Gastroesophageal sphincter (tissue), 4 donors: ENCODE measurements around the gene LGALS3BP. TPM values are rescaled to one million over a fixed set of nuclear protein-coding genes. Genes with fewer than 3 reads are reported as not detected.

ENCODE experiments used
- ATAC-seq: fragments of 150-250 bp; one replicate; pipeline ENCODE4 v1.9.1; 2016; ENCODE audit warnings: mild to moderate bottlenecking, moderate library complexity
- H3K27ac ChIP-seq, 4 donors: fragments of 200-600 bp; sonication (generic) in 3 of 4; 1 replicate in 3 of 4; 2 replicates in 1 of 4; pipeline ENCODE4 v1.5.1; 2016 to 2019
- H3K27me3 ChIP-seq: fragments of 200-600 bp; sonication (generic); one replicate; pipeline ENCODE4 v1.5.1; 2019
- H3K36me3 ChIP-seq, 2 donors: fragments of 200-600 bp; sonication (generic); one replicate each; pipeline ENCODE4 v1.5.1; 2019; ENCODE audit warnings: control low read depth in 1 of 2
- H3K4me1 ChIP-seq, 3 donors: fragments of 200-600 bp; sonication (generic); 1 replicate in 2 of 3; 2 replicates in 1 of 3; pipeline ENCODE4 v1.5.1; 2016 to 2019; ENCODE audit warnings: control low read depth in 2 of 3
- H3K4me3 ChIP-seq, 2 donors: fragments of 200-600 bp; sonication (generic); one replicate each; pipeline ENCODE4 v1.5.1; 2019; ENCODE audit warnings: mild to moderate bottlenecking in 1 of 2, moderate library complexity in 1 of 2
- H3K9me3 ChIP-seq, 3 donors: fragments of 200-600 bp; sonication (generic); one replicate each; pipeline ENCODE4 v1.5.1; 2017 to 2019; ENCODE audit warnings: control low read depth in 2 of 3
- EP300 ChIP-seq: sonication (generic); formaldehyde crosslinking; IDR thresholded peaks from one replicate; pipeline ENCODE4 v1.6.1; 2017; ENCODE audit warnings: antibody characterized with exemption, mild to moderate bottlenecking
- POLR2A ChIP-seq, 2 donors: fragments of 450-650 bp; IDR thresholded peaks; one replicate each; pipeline ENCODE4 v1.6.1; 2017; ENCODE audit warnings: antibody characterized with exemption in 2 of 2, mild to moderate bottlenecking in 2 of 2, moderate library complexity in 1 of 2
- POLR2AphosphoS5 ChIP-seq: sonication (generic); formaldehyde crosslinking; IDR thresholded peaks from one replicate; pipeline ENCODE4 v1.6.1; 2017; ENCODE audit warnings: antibody characterized with exemption
- WGBS, 2 donors: methylation state at CpG; one replicate each; pipeline ENCODE4 v1.1.5; 2018; ENCODE audit warnings: low coverage in 1 of 2; 5-methylcytosine and 5-hydroxymethylcytosine counted together
- total RNA-seq, 4 donors: library from RNA; depleted of rRNA; stranded (reverse); fragments of >200 nt; gene quantifications; one replicate each; pipeline ENCODE4 v1.1.0, GENCODE V29; 2016
- TF ChIP-seq, protein P1 (sequence below), 4 experiments: fragments of 200-600 bp in 2 of 4; fragments of 450-650 bp in 2 of 4; sonication (generic) in 1 of 4; IDR thresholded peaks; one replicate each; pipeline ENCODE4 v1.5.1; 2017 to 2019; ENCODE audit warnings: antibody characterized with exemption in 4 of 4, mild to moderate bottlenecking in 2 of 4, moderate library complexity in 2 of 4

Gene LGALS3BP
- total RNA-seq, 4 donors from 2014 or later: 101 to 260 (median 166) TPM

DNA sequence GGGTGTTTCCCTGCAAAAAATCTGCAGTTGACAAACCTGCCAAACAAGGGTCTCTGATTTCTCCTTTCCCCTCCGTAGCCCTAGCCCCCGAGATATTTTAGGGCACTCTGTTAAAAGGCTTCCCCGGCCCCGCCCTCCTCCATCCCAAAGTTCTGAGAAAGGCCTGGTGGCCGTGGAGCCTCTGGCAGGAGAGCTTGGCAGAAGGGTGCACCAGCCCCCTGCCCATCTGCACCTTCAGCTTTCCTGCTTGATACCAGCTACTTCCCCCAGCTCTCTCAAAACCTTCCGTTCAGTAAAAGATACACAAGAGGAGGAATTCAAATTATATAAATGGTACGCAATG, 30.6 kb upstream of the LGALS3BP start:
- ATAC-seq: no peak
- Histone ChIP-seq H3K27me3 (no peaks in the 10 kb centered on the region), H3K36me3 (peaks cover 0 to 5% of the 10 kb centered on the region in 2 donors), H3K4me3 (peak overlapping the region; percentile 65 to 95), H3K9me3 (no peaks in the 10 kb centered on the region), H3K4me1 (peaks cover 4 to 47% (median 23%) of the 10 kb centered on the region in 3 donors), H3K27ac (peak overlapping the region in 3 of 4 donors; percentile 85 to 89 (median 85))
- 52 to 75% methylated on average over 4 of the region's 7 CpGs for WGBS, 2 donors
- TF ChIP-seq POLR2AphosphoS5 (no peak), EP300 (no peak), POLR2A (IDR thresholded peaks at IDR 0.05) (no peak)
- TF ChIP-seq, protein P1, sequence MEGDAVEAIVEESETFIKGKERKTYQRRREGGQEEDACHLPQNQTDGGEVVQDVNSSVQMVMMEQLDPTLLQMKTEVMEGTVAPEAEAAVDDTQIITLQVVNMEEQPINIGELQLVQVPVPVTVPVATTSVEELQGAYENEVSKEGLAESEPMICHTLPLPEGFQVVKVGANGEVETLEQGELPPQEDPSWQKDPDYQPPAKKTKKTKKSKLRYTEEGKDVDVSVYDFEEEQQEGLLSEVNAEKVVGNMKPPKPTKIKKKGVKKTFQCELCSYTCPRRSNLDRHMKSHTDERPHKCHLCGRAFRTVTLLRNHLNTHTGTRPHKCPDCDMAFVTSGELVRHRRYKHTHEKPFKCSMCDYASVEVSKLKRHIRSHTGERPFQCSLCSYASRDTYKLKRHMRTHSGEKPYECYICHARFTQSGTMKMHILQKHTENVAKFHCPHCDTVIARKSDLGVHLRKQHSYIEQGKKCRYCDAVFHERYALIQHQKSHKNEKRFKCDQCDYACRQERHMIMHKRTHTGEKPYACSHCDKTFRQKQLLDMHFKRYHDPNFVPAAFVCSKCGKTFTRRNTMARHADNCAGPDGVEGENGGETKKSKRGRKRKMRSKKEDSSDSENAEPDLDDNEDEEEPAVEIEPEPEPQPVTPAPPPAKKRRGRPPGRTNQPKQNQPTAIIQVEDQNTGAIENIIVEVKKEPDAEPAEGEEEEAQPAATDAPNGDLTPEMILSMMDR (IDR thresholded peaks at IDR 0.05): no peak

DNA sequence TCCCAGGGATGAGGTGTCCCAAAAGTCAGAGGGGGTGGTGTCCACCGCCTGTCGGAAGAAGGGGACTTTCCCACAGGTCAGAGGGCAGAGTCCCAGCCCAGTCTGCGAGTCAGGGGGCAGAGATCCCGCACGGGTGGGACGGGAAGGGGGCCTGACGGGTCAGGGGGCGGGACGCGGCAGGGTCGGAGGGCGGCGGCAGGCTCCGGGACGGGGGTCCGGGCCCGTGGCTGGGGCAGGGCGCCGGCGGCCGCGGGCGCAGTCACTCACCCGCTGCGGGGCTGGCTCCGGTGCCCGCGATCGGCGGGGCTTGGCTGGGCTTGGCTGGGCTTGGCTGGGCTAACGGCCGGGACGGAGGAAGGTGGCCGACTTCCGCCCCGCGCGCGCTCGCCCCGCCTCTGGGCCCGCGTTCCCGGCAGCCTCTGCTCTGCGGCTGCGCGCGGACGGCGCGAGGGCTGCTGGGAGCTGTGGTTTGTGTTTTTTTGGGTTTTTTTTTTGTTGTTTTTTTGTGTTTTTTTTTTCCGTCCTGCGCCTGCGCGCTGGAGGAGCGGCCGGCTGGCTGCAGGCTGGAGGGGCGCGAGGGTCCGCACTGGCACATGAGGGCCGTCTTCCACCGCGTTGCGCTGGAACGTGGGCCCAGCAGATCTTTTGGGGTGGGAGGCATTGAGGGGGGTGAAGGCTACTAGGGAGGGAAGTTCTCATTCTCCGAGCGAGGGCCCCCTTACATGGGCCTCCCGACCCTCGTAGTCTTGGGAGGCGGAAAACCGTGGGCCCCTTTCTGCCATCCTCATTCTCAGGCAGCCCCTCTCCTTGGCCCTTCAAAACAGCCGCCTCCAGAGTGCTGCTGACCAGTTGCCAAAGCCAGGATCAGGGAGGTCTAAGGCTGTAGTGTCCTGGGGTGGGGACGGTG, 29.9 kb upstream of the LGALS3BP start, which contains the start of gene CANT1:
Gene CANT1 (minus strand): TSS at position 368 of the 907 bp plus-strand sequence. CDS start 12,142 bp downstream, outside the sequence.
- peak within 1 kb of the TSS; percentile 65 to 95 for H3K4me3 ChIP-seq
- peak within 1 kb of the TSS; percentile 30 to 89 (median 85) for H3K27ac ChIP-seq
- H3K36me3 ChIP-seq: peaks cover 0 to 5% of the 10 kb centered on the region in 2 donors
- no peaks in the 10 kb centered on the region for H3K27me3 ChIP-seq
- peak; percentile 94 for ATAC-seq
- peaks cover 4 to 50% (median 23%) of the 10 kb centered on the region in 3 donors for H3K4me1 ChIP-seq
- 0 to 17% methylated on average over 1 to 2 of the region's 73 CpGs for WGBS, 2 donors
- peak; percentile 65 for TF ChIP-seq POLR2AphosphoS5
- peak in 1 of 2 donors; percentile 77 for TF ChIP-seq POLR2A (IDR thresholded peaks at IDR 0.05)
- no peak for TF ChIP-seq EP300
- TF ChIP-seq, protein P1 (IDR thresholded peaks at IDR 0.05): peak in 1 of 4 experiments; percentile 24
- H3K9me3 ChIP-seq: no peaks in the 10 kb centered on the region

DNA sequence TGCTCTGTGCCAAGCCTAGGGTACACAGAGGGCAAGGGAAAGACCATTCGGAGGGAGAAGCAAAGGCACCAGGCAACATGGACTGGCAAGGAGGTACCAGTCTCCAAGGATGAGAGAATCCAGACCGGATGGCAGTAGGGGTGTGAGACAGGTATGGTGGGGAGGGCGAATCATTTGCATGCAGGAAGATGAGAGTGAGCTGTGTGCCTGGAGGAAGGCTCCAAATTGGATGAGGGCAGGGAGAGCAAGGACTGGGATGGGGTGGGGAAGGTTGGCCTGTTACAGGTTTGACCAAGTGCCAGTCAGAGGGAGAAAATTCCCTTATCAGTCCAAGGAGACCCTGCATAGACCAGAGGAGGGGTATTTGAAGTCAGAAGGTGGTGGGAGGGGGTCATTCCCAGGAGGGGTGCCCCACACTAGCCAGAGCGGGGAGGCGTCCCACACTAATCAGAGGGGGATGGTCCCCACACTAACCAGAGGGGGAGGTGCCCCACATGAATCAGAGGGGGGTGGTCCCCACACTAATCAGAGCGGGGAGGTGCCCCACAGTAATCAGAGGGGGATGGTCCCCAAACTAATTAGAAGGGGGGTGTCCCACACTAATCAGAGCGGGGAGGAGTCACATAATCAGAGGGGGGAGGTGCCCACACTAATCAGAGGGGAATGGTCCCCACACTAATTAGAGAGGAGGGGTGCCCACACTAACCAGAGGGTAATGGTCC, 29.1 kb upstream of the LGALS3BP start:
- Histone ChIP-seq H3K27ac (peak overlapping the region; percentile 6 to 89 (median 85)), H3K9me3 (no peaks in the 10 kb centered on the region), H3K27me3 (no peaks in the 10 kb centered on the region), H3K36me3 (peaks cover 0 to 5% of the 10 kb centered on the region in 2 donors), H3K4me3 (peak overlapping the region; percentile 65 to 95), H3K4me1 (peaks cover 4 to 50% (median 23%) of the 10 kb centered on the region in 3 donors)
- TF ChIP-seq POLR2AphosphoS5: no peak
- TF ChIP-seq EP300: no peak
- no peak for TF ChIP-seq POLR2A (IDR thresholded peaks at IDR 0.05)
- TF ChIP-seq, protein P1 (IDR thresholded peaks at IDR 0.05): no peak
- ATAC-seq: peak; percentile 2
- 19 to 36% methylated on average over 4 to 5 of the region's 7 CpGs for WGBS, 2 donors

DNA sequence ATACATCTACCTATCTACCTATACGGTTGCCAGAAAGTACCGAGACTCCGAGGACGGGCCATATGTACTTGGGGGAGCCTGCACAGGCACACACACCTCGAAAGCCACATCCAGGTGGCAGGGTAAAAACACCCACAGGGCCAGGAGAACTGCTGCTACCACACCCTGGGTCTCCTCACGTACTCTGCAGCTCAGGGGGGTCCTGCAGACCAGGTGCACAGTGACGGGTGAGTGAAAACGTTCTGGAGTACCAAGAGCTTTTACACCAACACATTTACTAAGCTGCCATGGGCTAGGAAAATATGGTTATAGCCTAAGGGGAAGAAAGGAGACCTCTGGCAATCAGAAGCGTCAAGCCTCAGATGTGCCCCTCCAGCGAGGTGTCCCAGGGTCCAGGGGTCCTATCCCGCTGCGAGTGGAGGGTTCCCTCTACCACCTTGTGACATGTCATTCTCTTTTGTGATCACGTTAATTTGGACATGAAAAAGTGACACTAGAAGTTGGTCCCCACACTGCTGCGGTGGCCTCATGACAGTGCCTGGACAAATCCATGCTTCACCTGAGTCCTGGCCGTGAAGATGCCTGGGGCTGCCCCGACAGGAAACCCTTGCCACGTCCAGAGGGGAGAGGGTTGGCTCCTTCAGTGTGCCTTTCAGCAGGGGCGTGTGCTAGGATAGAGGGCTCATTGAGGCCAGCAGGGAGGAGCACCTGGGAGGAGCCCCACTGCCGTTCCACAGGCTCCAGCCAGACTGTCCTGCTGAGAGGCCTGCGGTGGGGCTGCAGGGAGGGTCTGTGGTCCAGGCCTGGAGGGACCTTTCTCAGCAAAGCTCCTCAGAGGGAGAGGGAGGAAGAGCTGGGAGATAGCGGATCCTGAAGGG, 28.0 kb upstream of the LGALS3BP start:
- Histone ChIP-seq H3K36me3 (peaks cover 0 to 7% of the 10 kb centered on the region in 2 donors), H3K27ac (no peak overlapping the region), H3K4me3 (peak overlapping the region in 1 of 2 donors; percentile 95), H3K9me3 (no peaks in the 10 kb centered on the region), H3K4me1 (peaks cover 4 to 50% (median 23%) of the 10 kb centered on the region in 3 donors), H3K27me3 (no peaks in the 10 kb centered on the region)
- 60 to 74% methylated on average over 1 to 15 of the region's 21 CpGs for WGBS, 2 donors
- no peak for TF ChIP-seq POLR2A (IDR thresholded peaks at IDR 0.05)
- TF ChIP-seq, protein P1 (IDR thresholded peaks at IDR 0.05): no peak
- no peak for ATAC-seq
